DMS153 treated with DMSO at 0.1 percent for 48 hours (cell line): ENCODE measurements around the gene HSPB6.

Experiments used
- DNase-seq: peaks from one replicate; lab custom pipeline; 2025; ENCODE audit not compliant: unreplicated experiment; lab: John Stamatoyannopoulos, UW

HSPB6 gene

DNA sequence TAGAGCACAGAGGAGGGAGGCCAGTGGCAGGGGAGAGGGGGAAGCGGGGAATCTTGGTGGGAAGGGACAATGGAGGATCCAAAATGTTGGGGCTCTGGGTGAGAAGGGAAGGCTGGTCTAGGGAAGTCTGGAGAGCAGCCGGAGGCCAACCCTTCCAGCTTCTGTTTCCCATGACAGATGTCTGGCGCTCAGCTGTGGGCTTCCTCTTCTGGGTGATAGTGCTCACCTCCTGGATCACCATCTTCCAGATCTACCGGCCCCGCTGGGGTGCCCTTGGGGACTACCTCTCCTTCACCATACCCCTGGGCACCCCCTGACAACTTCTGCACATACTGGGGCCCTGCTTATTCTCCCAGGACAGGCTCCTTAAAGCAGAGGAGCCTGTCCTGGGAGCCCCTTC lies 10.3 kb downstream of the HSPB6 start:
- no peak for DNase-seq

DNA sequence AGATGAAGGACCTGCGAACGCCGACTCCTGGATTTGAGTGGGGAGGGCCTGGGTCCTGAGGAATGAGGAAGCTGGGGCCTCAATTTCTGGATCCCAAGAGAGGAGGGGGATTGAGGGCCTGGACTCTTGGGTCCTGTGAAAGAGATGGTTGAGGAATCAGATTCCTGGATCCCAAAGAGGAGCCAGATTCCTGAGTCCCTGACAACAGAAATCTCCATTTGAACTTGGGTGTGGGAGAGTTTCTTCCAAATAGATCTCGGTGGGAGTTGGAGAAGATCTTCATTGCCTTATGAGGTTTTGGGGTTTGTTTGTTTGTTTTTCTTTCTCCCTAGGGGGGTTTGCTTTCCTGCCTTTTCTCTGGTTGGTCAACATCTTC lies 10.8 kb downstream of the HSPB6 start:
- DNase-seq, result no peak

DNA sequence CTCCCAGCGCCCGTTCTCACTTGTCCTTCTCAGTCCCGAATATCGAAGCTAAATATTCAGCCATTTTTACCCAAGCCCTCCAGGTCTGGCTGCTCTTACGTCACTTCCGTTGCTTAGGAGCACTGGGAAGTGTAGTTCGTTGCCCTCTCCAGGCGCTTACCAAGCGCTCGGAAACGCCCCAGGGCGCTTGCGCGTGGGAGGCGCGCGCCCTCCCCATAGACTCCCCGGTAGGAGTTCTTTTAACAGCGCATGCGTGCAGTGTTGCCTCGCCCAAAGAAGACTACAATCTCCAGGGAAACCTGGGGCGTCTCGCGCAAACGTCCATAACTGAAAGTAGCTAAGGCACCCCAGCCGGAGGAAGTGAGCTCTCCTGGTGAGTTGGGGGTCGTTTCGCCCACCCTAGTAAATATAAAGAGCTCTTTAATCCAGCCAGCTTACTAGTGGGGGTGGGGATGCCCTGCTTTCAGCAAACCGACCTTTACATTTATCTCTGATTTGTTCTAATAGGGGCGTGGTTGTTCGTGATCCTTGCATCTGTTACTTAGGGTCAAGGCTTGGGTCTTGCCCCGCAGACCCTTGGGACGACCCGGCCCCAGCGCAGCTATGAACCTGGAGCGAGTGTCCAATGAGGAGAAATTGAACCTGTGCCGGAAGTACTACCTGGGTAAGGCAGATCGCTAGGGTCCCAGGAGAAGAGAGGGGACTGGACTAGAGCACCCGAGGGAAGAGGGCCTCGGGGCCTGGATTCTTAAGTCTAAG lies 11.3 kb downstream of the HSPB6 start, which contains the start of the genes PSENEN and U2AF1L4:
TSS of gene PSENEN (plus strand) at position 324 of the 759 bp plus-strand sequence. CDS start at position 604, 280 bp downstream.
TSS of gene U2AF1L4 (minus strand) at position 91 of the 759 bp plus-strand sequence. CDS start at position 64, 27 bp downstream.
- DNase-seq, result peak; percentile 97

DNA sequence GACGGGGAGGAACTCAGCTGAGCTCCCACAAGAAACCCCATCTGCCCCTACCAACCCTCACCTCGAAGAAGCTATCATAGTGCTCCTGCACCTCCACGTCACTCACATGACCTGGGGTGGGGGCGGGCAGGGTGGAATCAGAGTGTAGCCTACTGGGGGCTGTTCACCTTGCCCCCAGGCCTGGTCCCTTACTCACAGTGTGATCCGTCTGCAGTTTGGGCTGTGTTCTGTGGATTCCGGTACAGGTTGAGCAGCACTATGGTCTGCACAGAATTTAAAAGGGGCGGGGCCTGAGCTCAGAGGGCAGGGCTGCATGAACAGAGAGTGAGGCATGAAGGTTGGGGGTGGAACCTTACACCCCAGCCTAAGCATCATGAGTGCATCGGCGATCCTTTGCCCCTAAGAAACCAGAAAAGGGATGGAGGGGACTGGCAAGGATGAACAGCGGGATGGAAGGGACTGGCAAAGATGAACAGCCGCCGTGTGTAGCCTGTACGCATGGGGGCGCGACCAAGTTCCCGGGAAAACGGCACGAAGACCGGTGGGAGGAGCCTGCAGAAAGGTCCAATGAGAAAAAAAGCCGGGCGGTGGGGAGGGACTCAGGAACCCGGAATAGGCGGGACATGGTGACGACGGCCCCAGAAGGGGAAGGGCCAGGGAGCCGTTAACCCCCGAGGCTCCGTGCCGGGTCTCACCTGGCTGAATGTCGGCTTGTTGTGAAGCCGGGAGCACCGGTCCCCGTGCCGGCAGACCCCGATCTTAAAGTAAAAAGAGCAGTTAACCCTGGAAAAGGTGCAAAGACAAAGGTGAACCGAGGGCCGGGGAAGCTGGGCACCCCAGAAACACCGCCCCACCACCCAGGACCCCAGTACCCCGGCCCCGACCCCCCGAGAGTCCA lies 12.2 kb downstream of the HSPB6 start:
- DNase-seq, result peak; percentile 87

DNA sequence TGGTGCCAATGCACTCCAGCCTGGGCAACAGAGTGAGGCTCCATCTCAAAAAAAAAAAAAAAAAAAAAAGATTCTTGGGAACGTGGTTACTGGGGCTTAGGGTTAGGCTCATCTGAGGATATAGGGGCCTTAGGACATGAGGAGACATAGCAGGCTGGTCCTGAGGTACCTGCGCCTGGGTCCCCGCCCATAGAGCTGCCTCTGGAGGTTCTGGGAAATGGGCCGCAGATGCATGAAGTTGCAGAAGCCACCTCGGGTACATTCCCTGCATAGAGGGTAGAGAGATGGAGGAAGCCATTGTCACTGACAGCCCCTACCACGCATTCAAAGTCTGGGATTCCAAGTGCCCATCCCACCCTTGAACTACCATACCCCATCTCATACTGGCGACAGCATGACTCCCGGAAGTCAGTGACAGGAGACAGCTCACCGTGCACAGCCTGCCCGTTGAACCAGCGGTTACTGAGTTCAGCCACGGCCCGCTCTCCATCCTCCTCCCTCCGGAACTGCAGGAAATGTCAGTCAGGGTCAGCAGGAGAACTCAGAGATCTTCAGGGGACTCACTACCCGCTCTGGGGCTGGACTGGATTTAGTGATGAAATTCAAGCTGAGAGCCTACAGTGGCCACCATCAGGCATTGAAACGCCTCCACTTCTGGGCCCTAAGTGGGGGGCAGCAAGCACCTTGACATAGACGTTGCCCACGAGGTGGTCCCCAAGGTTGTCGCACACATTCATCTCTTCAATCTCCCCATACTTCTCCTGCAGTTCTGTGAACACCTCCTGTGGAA lies 13.0 kb downstream of the HSPB6 start:
- no peak for DNase-seq

GRCh38 chr19:35742121-35742724 lies 14.6 kb downstream of the HSPB6 start, which contains the start of gene IGFLR1:
TSS of gene IGFLR1 (minus strand) at chr19:35742452. CDS start at chr19:35741180, 1,272 bp downstream.
- DNase-seq, result no peak

GRCh38 chr19:35741203-35741515 lies 15.7 kb downstream of the HSPB6 start:
- DNase-seq, result no peak

DNA sequence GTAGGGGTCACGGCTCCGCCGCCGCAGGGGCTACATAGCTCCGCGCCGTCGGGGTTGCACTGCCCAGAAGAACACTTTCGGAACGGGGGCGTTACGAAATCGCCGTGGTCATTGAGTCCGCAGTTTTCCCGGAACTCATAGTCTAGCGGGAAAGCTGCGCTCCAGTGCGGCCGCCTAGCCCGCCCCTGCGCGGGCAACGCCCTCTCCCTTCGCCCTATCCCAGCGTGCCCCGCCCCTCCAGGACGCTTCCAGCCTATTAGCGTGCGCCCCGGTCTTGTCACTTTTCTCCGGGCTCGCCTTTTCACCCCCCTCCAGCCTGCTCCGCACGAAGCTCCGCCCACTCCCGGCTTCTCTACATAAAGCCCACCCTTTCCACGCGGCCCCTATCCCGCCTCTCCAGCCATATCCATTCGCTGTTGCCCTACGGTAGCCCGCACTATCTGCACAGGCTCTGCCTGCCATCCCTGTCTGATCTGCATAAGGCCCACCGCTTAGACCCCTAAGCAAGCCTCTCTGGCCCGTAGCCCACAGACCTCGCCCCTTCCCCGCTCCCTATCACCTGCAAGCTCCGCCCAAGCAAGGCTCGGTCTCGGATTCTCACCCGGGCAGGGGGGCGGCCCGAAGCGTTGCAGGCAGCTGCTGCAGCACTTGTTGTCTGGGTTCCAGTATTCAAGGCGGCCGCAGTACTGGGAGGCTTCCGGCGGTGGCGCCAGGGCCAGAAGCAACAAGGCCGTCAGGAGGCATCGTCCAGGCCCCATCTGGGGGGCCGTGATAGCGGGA lies 16.2 kb downstream of the HSPB6 start:
- DNase-seq, result peak; percentile 95

DNA sequence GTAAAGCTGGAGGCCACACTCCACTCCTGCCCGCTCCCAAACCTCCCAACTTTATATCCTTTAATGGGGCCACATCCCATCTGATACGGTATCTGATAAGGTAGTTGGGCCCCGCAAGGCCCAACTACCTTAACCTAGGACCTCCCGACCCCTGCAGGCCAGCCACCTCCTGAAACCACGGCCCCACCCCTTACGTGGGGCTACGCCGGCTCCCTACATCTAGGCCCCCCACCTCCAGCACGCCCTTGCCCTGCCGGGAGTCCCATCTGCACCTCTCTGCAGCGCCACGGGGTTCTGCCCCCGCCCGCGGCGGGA lies 16.8 kb downstream of the HSPB6 start:
- no peak for DNase-seq

DNA sequence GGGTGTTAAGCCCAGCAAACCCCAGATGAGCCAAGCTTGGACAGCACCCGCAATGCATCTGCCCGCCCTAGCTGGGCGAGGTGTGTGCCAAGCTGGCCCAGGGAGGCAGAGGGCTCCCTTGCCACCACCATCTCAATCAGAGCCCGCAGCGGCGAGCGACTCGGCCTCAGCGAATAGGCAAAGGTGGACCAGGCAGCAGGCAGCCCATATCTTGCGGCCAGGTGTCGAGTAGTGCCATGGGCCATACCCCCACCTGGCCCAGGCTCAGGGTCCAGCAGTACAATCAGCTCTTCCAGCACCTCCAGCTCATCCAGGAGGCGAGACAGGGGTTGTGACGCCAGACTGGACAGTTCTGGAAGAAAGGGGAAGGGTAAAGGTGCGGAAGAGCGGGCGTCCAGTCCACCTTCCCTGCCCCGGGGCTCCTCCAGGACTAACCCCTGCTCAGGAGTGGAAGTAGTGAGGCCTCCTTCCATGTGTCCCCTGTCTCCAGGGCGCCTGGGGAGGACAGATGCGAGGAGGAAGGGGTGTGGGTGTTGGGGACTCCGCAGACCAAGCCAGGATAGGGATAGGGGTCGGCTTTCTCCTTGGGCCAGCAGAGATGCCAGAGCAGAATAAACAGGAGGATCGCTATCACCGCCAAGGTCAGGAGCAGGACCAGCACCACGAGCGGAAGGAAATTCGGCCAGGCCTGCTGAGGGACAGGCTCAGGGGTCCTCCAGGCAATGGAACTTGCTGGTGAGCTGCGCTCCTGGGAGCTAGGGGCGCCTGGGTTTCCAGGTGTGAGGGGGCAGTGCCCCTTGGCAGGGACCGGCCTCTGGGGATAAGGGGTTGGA lies 17.3 kb downstream of the HSPB6 start:
- DNase-seq, result no peak

DNA sequence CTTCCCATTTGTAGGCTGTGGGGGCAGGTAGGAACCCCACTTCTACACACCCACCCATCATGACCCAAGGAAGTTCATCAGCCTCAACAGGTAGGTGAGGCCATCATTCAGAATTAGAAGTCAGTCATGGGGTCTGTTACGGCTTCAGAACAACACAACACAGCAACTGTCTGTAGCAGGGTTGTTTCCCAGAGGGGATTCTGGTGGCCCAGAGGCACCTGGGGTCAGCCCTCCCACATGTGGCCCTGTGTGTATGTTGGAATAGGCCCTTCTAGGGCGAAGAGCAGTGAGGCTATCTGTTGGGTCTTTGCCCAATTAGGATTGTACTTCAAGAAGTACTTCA lies 18.0 kb downstream of the HSPB6 start:
- no peak for DNase-seq

- no peak for DNase-seq
These were observed 18.6 kb downstream of the HSPB6 start for GRCh38 chr19:35738021-35738886.

GRCh38 chr19:35736913-35737886 lies 19.6 kb downstream of the HSPB6 start:
- DNase-seq, result no peak

DNA sequence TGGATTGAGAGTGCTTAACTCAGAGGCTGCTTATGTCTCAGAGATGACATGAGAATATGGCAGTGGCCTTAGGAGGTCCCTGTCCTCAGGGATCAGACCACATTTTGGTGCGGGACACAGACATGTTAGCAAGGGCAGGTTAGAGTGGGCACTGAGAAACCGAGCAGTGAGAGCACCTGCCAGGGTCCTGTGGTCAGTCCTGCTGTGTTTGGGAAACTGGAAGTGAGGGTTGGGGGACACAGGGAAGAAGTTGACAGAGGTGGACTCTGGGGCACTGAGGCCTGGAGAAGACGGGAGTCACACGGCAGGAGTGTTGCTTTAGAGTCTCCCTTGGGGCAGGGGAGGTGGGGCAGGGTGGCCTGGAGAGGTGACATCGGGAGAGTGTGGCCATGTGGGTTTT lies 21.9 kb downstream of the HSPB6 start:
- no peak for DNase-seq

GRCh38 chr19:35734273-35734672 lies 22.6 kb downstream of the HSPB6 start:
- DNase-seq, result no peak

- no peak for DNase-seq
These were observed 23.4 kb downstream of the HSPB6 start for GRCh38 chr19:35733180-35734125.
